ENCODE results near the gene CD44. TPM values are rescaled to one million over a fixed set of nuclear protein-coding genes. Genes with fewer than 3 reads are reported as not detected.

Gene CD44
- total RNA-seq, 1 donor from 2014 or later, result 46.0 TPM

DNA sequence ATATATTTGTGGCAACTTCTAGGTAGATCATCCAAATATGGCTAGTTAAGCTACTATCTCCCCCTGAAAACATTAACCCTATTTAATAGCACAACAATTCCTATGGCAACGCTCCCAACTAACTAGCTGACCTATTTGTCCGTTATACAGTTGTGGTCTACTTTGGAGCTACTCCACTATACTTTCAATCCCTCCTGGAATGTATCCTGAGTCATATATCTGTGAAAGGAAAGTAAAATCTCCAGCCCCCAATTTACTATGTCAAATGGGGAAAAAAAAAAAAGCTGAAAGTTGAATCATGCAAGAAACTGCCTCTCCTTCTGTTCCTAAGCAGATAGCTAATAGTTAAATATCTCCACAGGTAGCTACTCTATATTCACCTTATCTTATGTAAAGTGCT lies 128.5 kb downstream of the CD44 start:
- H3K27me3 Mint-ChIP-seq, result no peaks in the 10 kb centered on the region
- TF ChIP-seq CTCF (conservative IDR thresholded peaks at IDR 0.05), result no peak
- no peak overlapping the region for H3K27ac Mint-ChIP-seq
- no peaks in the 10 kb centered on the region for H3K36me3 Mint-ChIP-seq
- H3K9me3 Mint-ChIP-seq, result no peaks in the 10 kb centered on the region
- no peak for DNase-seq (ENCODE audit: extremely low spot score, unreplicated experiment)
- H3K4me3 Mint-ChIP-seq, result no peak overlapping the region
- H3K4me1 Mint-ChIP-seq (ENCODE audit: unreplicated experiment), result no peaks in the 10 kb centered on the region

GRCh38 chr11:35270342-35270741 lies 131.4 kb downstream of the CD44 start:
- H3K36me3 Mint-ChIP-seq, result no peaks in the 10 kb centered on the region
- DNase-seq (ENCODE audit: extremely low spot score, unreplicated experiment), result no peak

DNA sequence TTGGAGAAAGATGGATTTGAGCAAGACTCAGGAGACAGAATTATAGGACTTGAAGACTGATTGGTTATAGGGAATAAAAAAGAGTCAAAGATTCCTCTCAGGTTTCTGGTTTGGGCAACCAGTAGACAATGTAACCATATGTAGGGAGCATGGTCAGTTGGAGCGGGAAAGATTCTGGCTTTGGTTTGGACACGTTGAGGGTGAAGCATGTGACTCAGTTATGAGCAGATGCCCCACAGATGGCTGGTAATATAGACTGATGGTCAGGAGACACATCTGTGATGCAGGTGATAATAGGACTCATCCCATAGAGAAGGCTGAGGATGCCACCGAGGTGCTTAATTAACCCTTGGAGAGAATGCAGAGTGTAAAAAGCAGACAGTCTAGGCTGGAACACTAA lies 132.1 kb downstream of the CD44 start:
- Mint-ChIP-seq H3K9me3 (no peaks in the 10 kb centered on the region), H3K36me3 (no peaks in the 10 kb centered on the region), H3K4me3 (no peak overlapping the region), H3K27ac (no peak overlapping the region), H3K27me3 (no peaks in the 10 kb centered on the region), H3K4me1 (ENCODE audit: unreplicated experiment) (peaks cover 12% of the 10 kb centered on the region)
- DNase-seq (ENCODE audit: extremely low spot score, unreplicated experiment), result no peak
- TF ChIP-seq CTCF (conservative IDR thresholded peaks at IDR 0.05), result no peak

More at GRCh38 chr11:35270342-35270741, 131.4 kb downstream of the CD44 start:
- Mint-ChIP-seq H3K27ac (no peak overlapping the region), H3K27me3 (no peaks in the 10 kb centered on the region), H3K4me3 (no peak overlapping the region), H3K4me1 (ENCODE audit: unreplicated experiment) (peaks cover 12% of the 10 kb centered on the region), H3K9me3 (no peaks in the 10 kb centered on the region)
- TF ChIP-seq CTCF (conservative IDR thresholded peaks at IDR 0.05), result no peak

- Mint-ChIP-seq H3K4me3 (no peak overlapping the region), H3K4me1 (ENCODE audit: unreplicated experiment) (peaks cover 12% of the 10 kb centered on the region), H3K27me3 (no peaks in the 10 kb centered on the region), H3K36me3 (no peaks in the 10 kb centered on the region), H3K9me3 (no peaks in the 10 kb centered on the region), H3K27ac (no peak overlapping the region)
- DNase-seq (ENCODE audit: extremely low spot score, unreplicated experiment), result no peak
- no peak for TF ChIP-seq CTCF (conservative IDR thresholded peaks at IDR 0.05)
These were observed 133.5 kb downstream of the CD44 start for GRCh38 chr11:35272391-35272902.

- no peak for TF ChIP-seq CTCF (conservative IDR thresholded peaks at IDR 0.05)
- H3K4me3 Mint-ChIP-seq, result no peak overlapping the region
- peaks cover 12% of the 10 kb centered on the region for H3K4me1 Mint-ChIP-seq (ENCODE audit: unreplicated experiment)
- H3K9me3 Mint-ChIP-seq, result peaks cover 7% of the 10 kb centered on the region
- no peak for DNase-seq (ENCODE audit: extremely low spot score, unreplicated experiment)
- H3K36me3 Mint-ChIP-seq, result no peaks in the 10 kb centered on the region
- no peak overlapping the region for H3K27ac Mint-ChIP-seq
- no peaks in the 10 kb centered on the region for H3K27me3 Mint-ChIP-seq
These were observed 136.2 kb downstream of the CD44 start for GRCh38 chr11:35274909-35275785.
